Activated CD4-positive, alpha-beta T cell treated with anti-CD3 and anti-CD28 coated beads, Interleukin-2, amount 50 U/mL, for 1 hour (primary cell): ENCODE data around the gene GSK3A.
A peak's percentile ranks its signal among the peaks of the same experiment; 100 is the strongest.

ENCODE experiments used
- DNase-seq: peaks from one replicate; pipeline ENCODE4 v3.0.0-alpha.2; 2020

GSK3A gene

GRCh38 chr19:42247640-42248199, 5.3 kb upstream of the GSK3A start:
- no peak for DNase-seq

DNA sequence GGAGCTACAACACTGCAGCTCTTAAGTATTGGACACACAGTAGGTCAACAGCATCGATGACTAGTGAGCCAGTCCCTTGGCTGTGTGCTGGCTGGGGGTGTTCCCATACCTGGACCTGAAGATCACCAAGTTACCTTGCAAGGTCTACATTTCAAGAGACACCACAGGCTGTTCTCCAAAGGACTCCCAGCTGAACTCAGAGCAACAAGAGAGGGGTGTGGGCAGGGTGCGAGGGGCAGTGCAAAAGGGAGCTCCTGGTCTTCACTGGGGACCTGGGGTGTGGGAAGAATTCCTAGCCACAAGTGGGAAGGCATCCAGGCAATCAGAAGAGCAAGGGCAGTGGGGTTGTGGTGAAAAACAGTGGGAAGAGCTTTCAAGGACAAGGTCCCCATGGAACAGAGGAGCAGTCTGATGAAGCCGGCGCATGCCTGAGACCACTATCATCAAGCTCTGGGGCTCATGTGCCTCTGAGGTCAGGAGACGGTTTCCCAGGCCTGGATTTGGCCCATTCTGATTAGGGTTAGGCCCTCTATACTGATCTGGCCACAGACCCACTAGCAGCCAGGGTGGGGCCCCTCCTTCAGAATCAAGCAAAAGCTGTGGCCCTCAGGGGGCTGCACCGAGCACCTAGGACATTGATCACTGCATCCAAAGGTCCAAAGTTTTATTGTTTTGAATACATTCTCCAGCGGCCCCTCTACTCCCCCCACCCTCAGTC, 4.7 kb upstream of the GSK3A start:
- no peak for DNase-seq

DNA sequence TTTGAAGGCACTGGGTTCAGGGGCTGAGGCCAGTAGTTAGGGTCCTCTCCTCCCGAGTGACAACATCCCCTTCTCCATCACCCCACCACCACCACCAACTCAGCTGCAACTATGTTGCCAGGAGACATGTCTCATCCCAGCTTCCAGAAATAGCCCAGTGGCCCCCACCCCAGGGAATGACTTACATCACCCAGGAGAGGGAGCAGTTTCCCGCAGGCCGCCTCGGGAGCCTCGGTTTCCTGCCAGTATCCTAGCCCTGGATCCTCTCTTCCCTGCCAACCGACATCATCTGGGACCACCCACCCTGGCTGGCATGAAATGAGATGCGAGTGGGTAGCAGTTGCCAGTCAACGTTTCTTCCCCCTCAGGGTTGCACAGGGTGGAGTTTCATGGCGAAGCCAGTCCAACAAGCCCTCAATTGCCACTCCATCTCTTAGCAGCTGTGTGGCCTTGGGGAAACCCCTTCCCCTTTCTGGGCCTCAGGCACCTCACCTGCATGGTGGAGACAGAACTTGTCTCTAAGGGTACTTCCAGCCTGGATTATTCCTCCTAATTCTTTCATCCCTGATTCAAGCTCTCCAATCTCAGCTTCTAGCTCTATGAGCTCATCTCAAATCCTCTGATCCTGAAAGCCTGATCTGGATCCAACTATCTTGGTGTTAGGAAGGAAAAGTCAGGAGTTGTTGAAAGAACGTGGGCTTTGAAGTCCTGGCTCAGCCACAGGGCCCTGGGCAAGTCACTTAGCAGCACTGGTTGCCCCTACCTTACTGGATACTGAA, 3.9 kb upstream of the GSK3A start:
- DNase-seq, result no peak

- no peak for DNase-seq
These were observed 2.8 kb upstream of the GSK3A start for GRCh38 chr19:42245231-42245630.

GRCh38 chr19:42244347-42245220, 2.2 kb upstream of the GSK3A start:
- DNase-seq, result peak; percentile 87

DNA sequence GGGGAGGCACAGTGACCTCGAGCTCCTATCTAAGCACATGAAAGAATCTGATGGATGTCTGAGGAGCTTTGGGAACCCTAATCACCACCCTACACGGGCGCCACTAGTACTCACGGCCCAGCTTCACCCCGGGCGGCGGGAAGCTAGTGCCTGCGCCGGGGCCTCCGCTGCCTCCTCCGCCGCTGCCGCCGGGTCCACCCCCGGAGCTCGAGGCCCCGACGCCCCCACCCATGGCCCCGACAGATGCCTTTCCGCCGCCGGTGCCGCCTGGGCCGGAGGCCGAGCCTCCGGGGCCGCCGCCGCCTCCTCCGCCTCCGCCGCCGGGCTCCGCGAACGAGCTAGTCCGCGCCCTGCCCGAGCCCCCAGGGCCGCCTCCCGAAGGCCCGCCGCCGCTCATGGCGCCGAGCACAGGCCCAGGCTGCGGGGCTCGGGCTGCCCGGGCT, 312 bp downstream of the GSK3A start:
- no peak for DNase-seq

GRCh38 chr19:42241279-42241678, 1.1 kb downstream of the GSK3A start:
- no peak for DNase-seq

DNA sequence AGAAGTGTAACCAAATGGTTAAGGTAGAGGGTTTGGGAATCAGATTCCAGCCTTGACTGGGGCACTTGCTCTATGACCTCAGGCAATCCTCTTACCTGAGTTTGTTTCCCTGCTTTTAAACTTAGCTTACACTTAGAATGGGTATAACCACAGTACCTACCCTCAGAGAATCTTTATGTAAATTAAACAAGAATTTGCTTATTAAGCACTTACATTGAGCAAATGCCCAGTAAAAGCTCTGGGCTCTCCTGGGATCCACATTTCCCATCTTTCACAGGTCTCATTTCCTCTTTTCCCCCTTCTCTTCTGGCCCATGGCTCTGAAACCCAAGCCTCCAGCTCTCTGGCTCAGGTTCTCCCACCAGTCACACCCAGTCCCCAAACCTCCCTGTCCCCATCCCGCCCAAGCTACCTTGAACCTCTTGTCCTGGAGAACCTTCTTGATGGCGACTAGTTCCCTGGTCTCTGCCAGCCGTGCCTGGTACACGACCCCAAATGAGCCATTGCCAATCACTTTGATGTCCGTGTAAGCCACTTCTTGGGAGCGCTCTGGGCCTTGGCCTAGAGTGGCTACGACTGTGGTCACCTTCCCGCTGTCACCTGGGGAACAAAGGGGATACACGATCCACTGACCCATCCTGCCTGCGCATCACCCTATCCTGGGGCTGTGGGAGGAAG, 2.7 kb downstream of the GSK3A start:
- no peak for DNase-seq

- DNase-seq, result no peak
These were observed 7.2 kb downstream of the GSK3A start for GRCh38 chr19:42235181-42235580.

DNA sequence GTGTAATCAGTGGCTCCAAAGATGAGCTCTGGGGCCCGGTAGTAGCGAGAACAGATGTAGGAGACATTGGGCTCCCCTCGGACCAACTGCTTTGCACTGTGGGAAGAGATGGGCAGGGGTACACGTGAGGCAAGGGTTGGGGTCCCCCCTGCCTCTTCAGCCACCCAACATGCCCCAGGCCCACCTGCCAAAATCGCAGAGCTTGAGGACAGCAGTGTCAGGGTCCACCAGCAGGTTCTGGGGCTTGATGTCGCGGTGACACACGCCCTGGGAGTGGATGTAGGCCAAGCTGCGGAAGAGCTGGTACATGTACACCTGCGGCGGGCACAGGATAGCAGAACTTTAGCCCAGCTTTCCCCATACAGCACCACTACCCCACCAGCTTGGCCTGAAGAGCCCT, 8.0 kb downstream of the GSK3A start:
- no peak for DNase-seq

DNA sequence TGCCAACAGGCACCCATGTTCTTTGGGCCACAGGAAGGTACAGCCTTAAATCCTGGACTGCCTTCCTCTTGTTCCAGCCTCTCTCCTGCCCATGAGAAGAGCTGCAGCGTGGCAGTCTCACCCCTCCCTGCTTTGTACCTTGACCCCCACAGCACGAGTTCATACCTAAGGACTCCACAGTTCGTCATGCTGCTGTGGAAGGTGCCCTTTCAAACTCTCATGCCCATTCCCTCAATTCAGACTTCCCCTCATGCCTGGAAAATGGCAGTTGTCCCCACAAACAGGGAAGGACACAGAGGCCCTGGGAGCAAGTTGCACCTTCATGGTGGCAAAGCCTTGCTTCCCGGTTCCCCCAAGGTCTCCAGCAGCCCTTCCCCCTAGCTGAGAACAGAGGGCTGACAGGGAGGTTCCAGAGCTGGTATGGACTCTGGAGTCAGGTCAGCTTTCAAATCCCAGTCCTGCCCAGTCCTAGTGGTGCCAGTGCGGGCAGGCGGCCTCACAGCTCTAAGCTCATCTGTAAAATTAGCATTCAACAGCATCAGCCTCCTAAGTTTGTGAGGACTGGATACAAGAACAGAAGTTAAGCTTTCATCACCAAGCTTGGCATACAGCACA, 8.6 kb downstream of the GSK3A start:
- DNase-seq, result no peak

GRCh38 chr19:42233106-42233505, 9.3 kb downstream of the GSK3A start:
- DNase-seq, result no peak

- no peak for DNase-seq
These were observed 10.0 kb downstream of the GSK3A start for GRCh38 chr19:42232435-42232834.

- no peak for DNase-seq
These were observed 11.8 kb downstream of the GSK3A start for GRCh38 chr19:42230571-42230970.

GRCh38 chr19:42229855-42230351, 12.5 kb downstream of the GSK3A start:
- no peak for DNase-seq

DNA sequence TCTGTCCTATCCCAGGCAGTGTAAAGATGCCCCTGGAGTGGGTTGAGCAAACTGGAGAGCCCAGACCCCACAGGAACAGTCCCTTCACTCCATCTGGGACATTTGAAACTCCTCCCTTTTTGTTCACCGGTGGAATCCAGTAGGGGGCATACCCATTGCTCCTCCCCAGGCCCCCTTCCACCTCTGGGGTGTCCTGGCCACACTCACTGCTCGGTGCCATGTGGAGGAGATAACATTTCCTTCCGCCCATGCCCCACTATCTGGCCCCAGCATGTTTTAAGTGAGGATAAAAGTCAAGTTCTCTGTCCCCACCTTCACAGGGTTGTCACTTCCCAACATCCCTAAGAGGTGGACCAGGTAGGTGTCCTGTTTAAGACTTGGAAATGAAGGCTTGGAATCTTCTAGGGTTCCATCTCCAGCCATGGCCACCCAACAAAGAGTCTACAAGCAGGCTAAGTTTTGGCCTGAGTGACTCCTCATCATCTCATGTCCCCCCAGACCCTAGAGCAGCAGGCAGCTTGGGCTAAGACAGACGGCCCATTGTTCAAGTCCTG, 13.0 kb downstream of the GSK3A start:
- no peak for DNase-seq

DNA sequence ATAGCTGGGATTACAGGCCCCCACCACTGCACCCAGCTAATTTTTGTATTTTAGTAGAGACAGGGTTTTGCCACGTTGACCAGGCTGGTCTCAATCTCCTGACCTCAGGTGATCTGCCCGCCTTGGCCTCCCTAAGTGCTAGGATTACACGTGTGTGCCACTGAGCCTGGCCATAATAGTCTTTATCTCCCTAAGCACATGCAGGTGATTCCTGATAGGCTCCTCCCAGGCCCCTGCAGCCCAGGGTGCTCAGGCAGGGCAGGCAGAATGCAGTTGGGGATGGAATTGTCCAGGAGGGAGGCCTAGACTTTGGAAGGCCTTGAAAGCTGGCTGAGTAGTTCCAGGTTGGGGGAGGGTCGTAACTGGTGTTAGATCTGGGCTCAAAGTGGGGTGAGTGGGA, 13.8 kb downstream of the GSK3A start:
- DNase-seq, result no peak

DNA sequence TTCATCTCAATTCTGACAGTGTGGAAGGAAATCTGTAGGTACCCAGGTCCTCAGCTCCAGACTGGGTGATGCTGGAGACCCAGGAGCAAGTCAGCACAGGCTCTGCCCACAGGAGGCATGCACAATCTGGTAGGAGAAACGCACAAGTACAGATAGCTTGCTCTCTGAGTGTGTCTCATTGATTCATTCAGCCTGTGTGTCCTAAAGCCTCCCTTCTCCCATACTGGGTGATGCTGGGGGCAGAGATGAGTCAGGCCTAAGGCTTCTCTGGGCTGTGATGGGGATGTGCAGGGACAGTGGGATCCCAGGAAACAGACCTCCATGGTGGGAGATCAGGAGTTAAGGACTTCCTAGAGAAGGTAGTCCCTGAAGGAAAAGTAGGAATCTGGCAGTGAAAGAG, 15.5 kb downstream of the GSK3A start:
- no peak for DNase-seq

- DNase-seq, result no peak
These were observed 16.6 kb downstream of the GSK3A start for GRCh38 chr19:42225718-42226292.

GRCh38 chr19:42224940-42225717, 17.3 kb downstream of the GSK3A start:
- no peak for DNase-seq
